Rectal smooth muscle tissue (tissue), 1 donor: ENCODE measurements around the gene PIGT.
A peak's percentile ranks its signal among the peaks of the same experiment; 100 is the strongest.

Experiments used
- H3K27ac ChIP-seq: one replicate; pipeline ENCODE4 v1.7.0; 2013; ENCODE audit warnings: low read depth, low read length, inconsistent platforms
- H3K27me3 ChIP-seq: one replicate; pipeline ENCODE4 v1.7.0; 2013; ENCODE audit warnings: low read length; ENCODE audit not compliant: control insufficient read depth, insufficient read depth
- H3K36me3 ChIP-seq: one replicate; pipeline ENCODE4 v1.7.0; 2013; ENCODE audit warnings: low read length; ENCODE audit not compliant: control insufficient read depth, insufficient read depth
- H3K4me1 ChIP-seq: one replicate; pipeline ENCODE4 v1.7.0; 2013; ENCODE audit warnings: low read length; ENCODE audit not compliant: control insufficient read depth, insufficient read depth
- H3K4me3 ChIP-seq: one replicate; pipeline ENCODE4 v1.7.0; 2013; ENCODE audit warnings: low read length
- H3K9ac ChIP-seq: one replicate; pipeline ENCODE4 v1.7.0; 2013; ENCODE audit warnings: low read length

PIGT gene

GRCh38 chr20:45440424-45440823 lies 24.5 kb downstream of the PIGT start:
- Histone ChIP-seq H3K9ac (no peak overlapping the region), H3K36me3 (no peaks in the 10 kb centered on the region), H3K27me3 (no peaks in the 10 kb centered on the region), H3K4me1 (peaks cover 3% of the 10 kb centered on the region), H3K4me3 (no peak overlapping the region), H3K27ac (no peak overlapping the region)

GRCh38 chr20:45440891-45441685 lies 25.1 kb downstream of the PIGT start:
- Histone ChIP-seq H3K27me3 (no peaks in the 10 kb centered on the region), H3K4me3 (no peak overlapping the region), H3K27ac (no peak overlapping the region), H3K4me1 (peaks cover 3% of the 10 kb centered on the region), H3K9ac (no peak overlapping the region), H3K36me3 (no peaks in the 10 kb centered on the region)

GRCh38 chr20:45441746-45442145 lies 25.8 kb downstream of the PIGT start:
- Histone ChIP-seq H3K4me3 (no peak overlapping the region), H3K36me3 (no peaks in the 10 kb centered on the region), H3K27ac (no peak overlapping the region), H3K27me3 (no peaks in the 10 kb centered on the region), H3K9ac (no peak overlapping the region), H3K4me1 (peaks cover 3% of the 10 kb centered on the region)

GRCh38 chr20:45444050-45444449 lies 28.1 kb downstream of the PIGT start:
- H3K9ac ChIP-seq, result no peak overlapping the region
- peaks cover 17% of the 10 kb centered on the region for H3K4me1 ChIP-seq
- no peaks in the 10 kb centered on the region for H3K27me3 ChIP-seq
- H3K27ac ChIP-seq, result no peak overlapping the region
- H3K36me3 ChIP-seq, result no peaks in the 10 kb centered on the region
- H3K4me3 ChIP-seq, result no peak overlapping the region

GRCh38 chr20:45445805-45446562 lies 30.0 kb downstream of the PIGT start:
- H3K27ac ChIP-seq, result no peak overlapping the region
- peaks cover 27% of the 10 kb centered on the region for H3K4me1 ChIP-seq
- no peaks in the 10 kb centered on the region for H3K27me3 ChIP-seq
- H3K36me3 ChIP-seq, result no peaks in the 10 kb centered on the region
- H3K4me3 ChIP-seq, result no peak overlapping the region
- no peak overlapping the region for H3K9ac ChIP-seq

GRCh38 chr20:45448270-45448669 lies 32.3 kb downstream of the PIGT start:
- Histone ChIP-seq H3K4me1 (peaks cover 27% of the 10 kb centered on the region), H3K27ac (peak overlapping the region; percentile 98), H3K9ac (no peak overlapping the region), H3K4me3 (no peak overlapping the region), H3K36me3 (no peaks in the 10 kb centered on the region), H3K27me3 (no peaks in the 10 kb centered on the region)

- Histone ChIP-seq H3K9ac (no peak overlapping the region), H3K27ac (peak overlapping the region; percentile 98)
Observed at GRCh38 chr20:45449528-45449927, 33.6 kb downstream of the PIGT start.

GRCh38 chr20:45450097-45450818 lies 34.3 kb downstream of the PIGT start:
- no peak overlapping the region for H3K4me3 ChIP-seq
- H3K36me3 ChIP-seq, result no peaks in the 10 kb centered on the region
- H3K9ac ChIP-seq, result no peak overlapping the region
- no peaks in the 10 kb centered on the region for H3K27me3 ChIP-seq
- peaks cover 27% of the 10 kb centered on the region for H3K4me1 ChIP-seq
- H3K27ac ChIP-seq, result peak overlapping the region; percentile 98

More at GRCh38 chr20:45449528-45449927, 33.6 kb downstream of the PIGT start:
- H3K36me3 ChIP-seq, result no peaks in the 10 kb centered on the region
- peaks cover 27% of the 10 kb centered on the region for H3K4me1 ChIP-seq
- no peak overlapping the region for H3K4me3 ChIP-seq
- no peaks in the 10 kb centered on the region for H3K27me3 ChIP-seq

GRCh38 chr20:45452238-45452637 lies 36.3 kb downstream of the PIGT start:
- Histone ChIP-seq H3K36me3 (no peaks in the 10 kb centered on the region), H3K4me3 (no peak overlapping the region), H3K9ac (no peak overlapping the region), H3K4me1 (peaks cover 27% of the 10 kb centered on the region), H3K27ac (no peak overlapping the region), H3K27me3 (no peaks in the 10 kb centered on the region)

GRCh38 chr20:45452772-45453691 lies 37.1 kb downstream of the PIGT start:
- Histone ChIP-seq H3K27ac (no peak overlapping the region), H3K4me3 (no peak overlapping the region), H3K27me3 (no peaks in the 10 kb centered on the region), H3K36me3 (no peaks in the 10 kb centered on the region), H3K9ac (no peak overlapping the region), H3K4me1 (peaks cover 19% of the 10 kb centered on the region)

- Histone ChIP-seq H3K4me1 (no peaks in the 10 kb centered on the region), H3K36me3 (no peaks in the 10 kb centered on the region), H3K27me3 (no peaks in the 10 kb centered on the region), H3K4me3 (no peak overlapping the region), H3K9ac (no peak overlapping the region), H3K27ac (no peak overlapping the region)
Observed at GRCh38 chr20:45456632-45457031, 40.7 kb downstream of the PIGT start.
